Natural killer cell (primary cell): ENCODE data around the gene ARMH1. TPM values are rescaled to one million over a fixed set of nuclear protein-coding genes. Genes with fewer than 3 reads are reported as not detected.
A peak's percentile ranks its signal among the peaks of the same experiment; 100 is the strongest.

Source experiments
- ATAC-seq, 3 donors: fragments of 150-1000 bp in 2 of 3; fragments of 200-7000 bp in 1 of 3; cut with Tn5 transposase; 1 replicate in 1 of 3; 2 replicates in 2 of 3; pipeline ENCODE4 v1.10.0; 2021; ENCODE audit warnings: mild to moderate bottlenecking in 2 of 3, moderate library complexity in 2 of 3
- DNase-seq, 2 donors: peaks; one replicate each; pipeline versions ENCODE4 v3.0.0 to v3.0.0-alpha.2; 2013 to 2021; ENCODE audit warnings: mixed read lengths in 1 of 2
- H3K27ac ChIP-seq: one replicate; pipeline ENCODE4 v1.5.1; 2013; ENCODE audit warnings: mild to moderate bottlenecking, low read length
- H3K27me3 ChIP-seq: one replicate; pipeline ENCODE4 v1.6.1; 2013; ENCODE audit warnings: low read length; ENCODE audit not compliant: control insufficient read depth, insufficient read depth
- H3K36me3 ChIP-seq: one replicate; pipeline ENCODE4 v1.6.1; 2013; ENCODE audit warnings: low read length; ENCODE audit not compliant: control insufficient read depth, insufficient read depth
- H3K4me1 ChIP-seq: one replicate; pipeline ENCODE4 v1.6.1; 2013; ENCODE audit warnings: low read length; ENCODE audit not compliant: control insufficient read depth, insufficient read depth
- H3K4me3 ChIP-seq: one replicate; pipeline ENCODE4 v1.5.1; 2013; ENCODE audit warnings: low read length
- H3K9me3 ChIP-seq: one replicate; pipeline ENCODE4 v1.6.1; 2013; ENCODE audit warnings: low read length; ENCODE audit not compliant: control insufficient read depth, insufficient read depth
- H3K27ac Mint-ChIP-seq, 2 donors: one replicate each; pipeline ENCODE4 v1.8.0; 2022; ENCODE audit warnings: mild to moderate bottlenecking in 2 of 2, mixed read lengths in 2 of 2, moderate library complexity in 1 of 2
- H3K27me3 Mint-ChIP-seq, 2 donors: one replicate each; pipeline ENCODE4 v1.8.0; 2022; ENCODE audit warnings: low read depth in 2 of 2, mixed read lengths in 2 of 2
- H3K36me3 Mint-ChIP-seq: one replicate; pipeline ENCODE4 v1.8.0; 2022; ENCODE audit warnings: mixed read lengths
- H3K4me1 Mint-ChIP-seq, 2 donors: one replicate each; pipeline ENCODE4 v1.8.0; 2022; ENCODE audit warnings: mixed read lengths in 2 of 2
- H3K4me3 Mint-ChIP-seq: one replicate; pipeline ENCODE4 v1.8.0; 2022; ENCODE audit warnings: mild to moderate bottlenecking, moderate library complexity, mixed read lengths
- H3K9me3 Mint-ChIP-seq, 2 donors: one replicate each; pipeline ENCODE4 v1.8.0; 2022; ENCODE audit warnings: mixed read lengths in 2 of 2
- CTCF ChIP-seq: fragments of 200-600 bp; IDR thresholded peaks from one replicate; pipeline ENCODE4 v1.8.0; 2022; ENCODE audit warnings: antibody characterized with exemption
- WGBS: methylation state at CpG from one replicate; pipeline ENCODE4 v1.1.7; 2013; ENCODE audit warnings: missing lambda C conversion rate; ENCODE audit not compliant: insufficient coverage; 5-methylcytosine and 5-hydroxymethylcytosine counted together
- intact Hi-C: fragments of 100-400 bp; cut with micrococcal nuclease; formaldehyde crosslinking; loops from one replicate; pipeline ENCODE4 v1.14.2; 2022
- total RNA-seq, 4 donors: library from RNA; stranded (reverse); fragments of 120-200 nt in 1 of 4; gene quantifications; one replicate each; pipeline versions ENCODE4 v1.2.3 to v1.2.4, GENCODE V29; 2013 to 2022

The ARMH1 gene
- total RNA-seq, 3 donors from 2014 or later (not counting 1 experiment from before 2014, with no cell fraction given), result 1.5 to 25.5 (median 5.0) TPM

GRCh38 chr1:44640200-44640853 lies 34.2 kb upstream of the ARMH1 start:
- WGBS, result 95% methylated on average over 24 of the region's 24 CpGs
- H3K4me1 Mint-ChIP-seq, result peaks cover 7 to 44% of the 10 kb centered on the region in 2 donors
- Histone ChIP-seq H3K36me3 (peaks cover 93% of the 10 kb centered on the region), H3K9me3 (no peaks in the 10 kb centered on the region), H3K4me1 (no peaks in the 10 kb centered on the region), H3K27ac (no peak overlapping the region), H3K27me3 (no peaks in the 10 kb centered on the region), H3K4me3 (no peak overlapping the region)
- intact Hi-C loops, result no loop called here
- H3K4me3 Mint-ChIP-seq, result no peak overlapping the region
- H3K36me3 Mint-ChIP-seq, result peaks cover 7% of the 10 kb centered on the region
- no peak for ATAC-seq
- H3K27ac Mint-ChIP-seq, result no peak overlapping the region
- no peaks in the 10 kb centered on the region for H3K9me3 Mint-ChIP-seq
- H3K27me3 Mint-ChIP-seq, result no peaks in the 10 kb centered on the region
- no peak for DNase-seq
- TF ChIP-seq CTCF, result no peak

GRCh38 chr1:44641126-44642102 lies 33.1 kb upstream of the ARMH1 start:
- DNase-seq (no peak), ATAC-seq (no peak)
- H3K4me3 ChIP-seq, result no peak overlapping the region
- peaks cover 7% of the 10 kb centered on the region for H3K36me3 Mint-ChIP-seq
- H3K27me3 ChIP-seq, result no peaks in the 10 kb centered on the region
- no peaks in the 10 kb centered on the region for H3K27me3 Mint-ChIP-seq
- intact Hi-C loops, result no loop called here
- peaks cover 92% of the 10 kb centered on the region for H3K36me3 ChIP-seq
- 98% methylated on average over 12 of the region's 12 CpGs for WGBS
- H3K9me3 Mint-ChIP-seq, result no peaks in the 10 kb centered on the region
- no peak overlapping the region for H3K4me3 Mint-ChIP-seq
- H3K27ac Mint-ChIP-seq, result peak overlapping the region; percentile 24 to 84
- no peak for TF ChIP-seq CTCF
- H3K4me1 ChIP-seq, result no peaks in the 10 kb centered on the region
- peaks cover 7 to 37% of the 10 kb centered on the region in 2 donors for H3K4me1 Mint-ChIP-seq
- no peak overlapping the region for H3K27ac ChIP-seq
- H3K9me3 ChIP-seq, result no peaks in the 10 kb centered on the region

GRCh38 chr1:44642255-44642654 lies 32.3 kb upstream of the ARMH1 start:
- Mint-ChIP-seq H3K9me3 (no peaks in the 10 kb centered on the region), H3K36me3 (peaks cover 7% of the 10 kb centered on the region), H3K27ac (peak overlapping the region; percentile 24 to 84), H3K27me3 (no peaks in the 10 kb centered on the region), H3K4me3 (no peak overlapping the region), H3K4me1 (peaks cover 7 to 40% of the 10 kb centered on the region in 2 donors)
- Histone ChIP-seq H3K36me3 (peaks cover 92% of the 10 kb centered on the region), H3K4me3 (no peak overlapping the region), H3K4me1 (no peaks in the 10 kb centered on the region), H3K27me3 (no peaks in the 10 kb centered on the region), H3K27ac (no peak overlapping the region), H3K9me3 (no peaks in the 10 kb centered on the region)
- WGBS, result 98% methylated on average over 2 of the region's 2 CpGs
- ATAC-seq (no peak), DNase-seq (no peak)
- TF ChIP-seq CTCF, result no peak
- intact Hi-C loops, result no loop called here
